HG03558 (cell line): ENCODE measurements around the gene CHP2.
"Not testable (repeated sequence)": the region's sequence is repeated elsewhere in the genome, so short reads cannot be mapped to it uniquely, and the experiment has no call there.

Experiments
- ATAC-seq: cut with Tn5 transposase; IDR thresholded peaks from one replicate; pipeline ENCODE4 v1.9.1; 2021; ENCODE audit warnings: moderate number of reproducible peaks; ENCODE audit not compliant: unreplicated experiment; ENCODE audit errors: extremely low read depth

The CHP2 gene

DNA sequence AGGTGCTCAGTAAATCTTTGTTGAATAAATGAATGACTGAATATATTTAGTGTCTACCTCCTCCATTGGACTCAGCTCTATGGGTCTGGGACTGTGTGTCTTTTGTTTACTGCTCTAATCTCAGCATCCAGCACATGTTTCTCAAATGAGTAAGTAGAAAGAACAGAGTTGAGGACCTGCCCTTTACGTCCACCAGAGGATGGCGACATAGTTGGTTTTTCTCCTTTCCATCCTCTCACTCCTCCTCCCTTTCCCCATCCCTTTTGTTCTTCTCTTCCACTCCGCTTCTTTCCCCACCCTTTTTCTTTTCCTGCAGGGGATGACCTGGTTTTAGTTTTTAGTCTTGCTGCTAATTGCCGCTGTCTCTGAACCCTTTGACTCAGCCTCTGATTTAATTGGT, 12.1 kb upstream of the CHP2 start:
- no peak for ATAC-seq

DNA sequence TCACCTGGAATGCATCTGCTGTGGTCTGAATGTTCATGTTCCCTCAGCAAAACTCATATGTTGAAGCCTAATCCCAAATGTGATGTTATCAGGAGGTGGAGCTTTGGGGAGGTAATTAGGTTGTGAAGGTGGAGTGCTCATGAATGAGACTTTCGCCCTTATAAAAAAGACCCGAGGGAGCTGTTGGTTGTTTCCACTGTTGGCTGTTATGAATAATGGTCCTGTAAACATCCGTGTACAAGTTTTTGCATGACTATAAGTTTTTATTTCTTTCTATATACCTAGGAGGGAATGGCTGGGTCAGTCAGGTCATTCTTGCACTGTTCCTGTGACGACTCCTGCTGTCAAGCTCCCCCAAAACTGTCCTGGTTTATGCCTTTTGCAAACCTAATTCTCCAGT, 9.6 kb upstream of the CHP2 start:
- no peak for ATAC-seq

DNA sequence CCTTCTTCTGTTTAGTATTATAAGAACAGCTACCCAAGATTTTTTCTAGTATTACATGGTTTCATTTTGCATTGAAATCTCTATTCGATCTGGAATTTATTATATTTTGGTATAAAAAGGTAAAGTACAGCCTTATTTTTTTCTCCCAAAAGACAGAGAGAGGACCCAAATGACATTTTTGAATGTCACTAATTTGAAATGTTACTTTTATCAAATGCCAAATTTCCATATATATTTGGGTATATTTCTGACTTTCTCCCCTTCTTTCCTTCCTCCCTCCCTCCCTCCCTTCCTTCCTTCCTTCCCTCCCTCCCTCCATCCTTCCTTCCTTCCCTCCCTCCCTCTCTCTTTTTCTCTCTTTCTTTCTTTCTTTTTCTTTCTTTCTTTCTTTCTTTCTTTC, 6.2 kb upstream of the CHP2 start:
- no peak for ATAC-seq

DNA sequence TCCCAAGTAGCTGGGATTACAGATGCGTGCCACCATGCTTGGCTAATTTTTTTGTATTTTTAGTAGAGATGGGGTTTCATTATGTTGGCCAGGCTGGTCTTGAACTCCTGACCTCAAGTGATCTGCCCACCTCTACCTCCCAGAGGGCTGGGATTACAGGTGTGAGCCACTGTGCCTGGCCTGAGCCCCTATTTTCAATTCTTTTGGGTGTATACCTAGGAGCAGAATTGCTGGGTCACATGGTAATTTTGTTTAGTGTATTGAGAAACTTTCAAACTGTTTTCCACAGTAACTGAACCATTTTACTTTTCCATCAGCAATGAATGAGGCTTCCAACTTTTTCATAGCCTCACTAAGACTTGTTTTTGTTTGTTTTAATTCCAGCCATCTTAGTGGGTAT, 3.8 kb upstream of the CHP2 start:
- not testable (repeated sequence) for ATAC-seq

- no peak for ATAC-seq
These were observed 775 bp upstream of the CHP2 start for GRCh38 chr16:23753908-23754593.

DNA sequence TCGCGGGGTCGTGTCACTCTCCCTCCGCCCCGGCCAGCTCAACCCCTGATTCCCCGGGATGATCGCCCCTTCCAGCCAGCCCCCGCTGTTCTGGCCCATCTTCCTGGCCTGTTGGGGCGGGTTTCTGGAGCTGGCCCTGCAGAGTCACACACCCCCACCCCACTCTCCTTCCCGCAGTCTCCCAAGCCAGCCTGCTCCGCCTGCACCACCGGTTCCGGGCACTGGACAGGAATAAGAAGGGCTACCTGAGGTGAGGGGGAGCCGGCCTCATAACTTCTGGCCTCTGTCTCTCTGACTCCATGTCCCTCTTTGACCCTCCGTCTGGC, 621 bp downstream of the CHP2 start:
- no peak for ATAC-seq

- no peak for ATAC-seq
These were observed 2.3 kb downstream of the CHP2 start for GRCh38 chr16:23757116-23757515.

GRCh38 chr16:23757937-23758619, 3.3 kb downstream of the CHP2 start:
- no peak for ATAC-seq

- no peak for ATAC-seq
These were observed 11.1 kb downstream of the CHP2 start for GRCh38 chr16:23765933-23766332.

DNA sequence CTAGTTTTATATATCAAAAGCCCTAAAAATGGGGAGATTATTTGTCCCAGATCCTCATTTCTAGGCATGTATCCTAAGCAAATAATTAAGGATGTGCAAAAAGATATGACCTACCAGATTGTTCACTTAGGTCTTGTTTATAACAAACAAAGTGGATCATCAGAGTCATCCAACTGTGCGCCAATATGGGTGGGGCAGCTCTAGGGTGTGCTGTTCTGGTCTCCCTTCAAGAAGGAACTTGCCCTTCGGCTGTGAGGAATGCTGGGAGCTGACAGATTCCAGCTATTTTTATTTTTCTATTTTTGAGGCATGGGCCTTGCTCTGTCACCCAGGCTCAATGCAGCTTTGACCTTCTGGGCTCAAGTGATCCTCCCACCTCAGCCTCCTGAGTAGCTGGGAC, 13.8 kb downstream of the CHP2 start:
- ATAC-seq: no peak

DNA sequence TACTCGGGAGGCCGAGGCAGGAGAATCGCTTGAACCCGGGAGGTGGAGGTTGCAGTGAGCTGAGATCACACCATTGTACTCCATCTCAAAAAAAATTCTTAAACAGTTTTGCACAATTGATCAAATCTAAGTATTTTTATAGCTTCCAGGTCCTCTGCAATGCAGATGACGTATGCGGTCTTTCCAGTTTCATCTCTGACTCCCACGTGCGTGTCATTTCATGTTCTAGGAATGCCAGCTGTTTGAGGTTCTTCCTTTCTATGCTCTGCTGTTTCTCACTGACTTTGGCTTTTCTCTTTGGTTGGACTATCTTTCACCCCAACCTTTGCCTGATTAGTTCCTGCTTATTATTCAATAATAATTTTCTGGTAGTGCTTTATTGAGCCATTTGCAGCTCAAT, 16.2 kb downstream of the CHP2 start:
- ATAC-seq: no peak

GRCh38 chr16:23771642-23772041, 16.8 kb downstream of the CHP2 start:
- no peak for ATAC-seq

- no peak for ATAC-seq
These were observed 18.5 kb downstream of the CHP2 start for GRCh38 chr16:23773339-23773738.

- ATAC-seq: no peak
These were observed 26.4 kb downstream of the CHP2 start for GRCh38 chr16:23781176-23781575.

- ATAC-seq: no peak
These were observed 30.1 kb downstream of the CHP2 start for GRCh38 chr16:23784811-23785447.

GRCh38 chr16:23785842-23786241, 31.0 kb downstream of the CHP2 start:
- no peak for ATAC-seq

DNA sequence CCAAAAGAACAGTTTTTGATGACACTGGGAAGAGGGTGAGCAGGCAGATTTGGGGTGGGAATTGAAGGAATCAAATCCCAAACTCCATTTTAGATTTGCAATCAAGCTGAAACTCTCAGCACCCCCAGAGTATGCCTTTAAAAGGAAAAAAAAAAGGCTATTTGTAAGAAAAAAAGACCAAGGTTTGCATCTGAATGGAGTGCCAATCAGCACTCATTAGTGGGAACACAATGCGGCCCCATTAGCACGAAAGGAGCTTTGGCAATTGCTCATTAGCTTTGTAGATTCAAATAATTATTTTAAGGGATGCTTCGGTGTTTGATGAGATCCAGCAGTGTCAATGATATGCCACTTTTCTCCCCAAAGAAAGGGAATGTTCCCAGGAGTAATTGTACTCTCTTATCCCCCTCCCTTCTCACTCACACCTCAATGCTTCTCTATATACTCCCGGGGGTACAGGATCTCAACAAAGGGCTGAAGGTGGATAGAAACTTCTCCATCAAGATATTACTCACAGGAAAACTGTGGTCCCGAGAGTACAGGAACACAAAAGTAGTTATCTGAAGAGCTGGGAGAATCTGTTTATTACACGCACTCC, 32.2 kb downstream of the CHP2 start:
- ATAC-seq: no peak

GRCh38 chr16:23788685-23789084, 33.9 kb downstream of the CHP2 start:
- ATAC-seq: no peak

GRCh38 chr16:23795378-23795777, 40.6 kb downstream of the CHP2 start:
- ATAC-seq: no peak

- no peak for ATAC-seq
These were observed 42.1 kb downstream of the CHP2 start for GRCh38 chr16:23796941-23797340.

DNA sequence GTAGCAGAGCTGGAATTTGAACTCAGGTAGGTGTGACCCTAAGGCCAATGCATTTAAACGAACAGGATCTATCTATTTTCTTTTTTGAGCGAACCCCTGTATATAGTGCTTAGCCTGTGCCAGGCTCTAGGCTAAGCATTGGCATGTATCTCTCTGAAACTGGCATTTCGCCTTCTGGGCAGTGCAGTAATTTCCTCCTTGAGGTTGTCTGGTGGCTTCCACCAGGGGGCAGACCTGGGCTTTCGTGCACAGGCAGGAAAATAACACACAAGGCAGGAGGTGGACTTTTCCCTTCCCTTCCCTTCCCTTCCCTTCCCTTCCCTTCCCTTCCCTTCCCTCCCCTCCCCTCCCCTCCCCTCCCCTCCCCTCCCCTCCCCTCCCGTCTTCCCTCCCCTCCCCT, 46.6 kb downstream of the CHP2 start:
- ATAC-seq: no peak
